Fibroblast of the aortic adventitia (primary cell): ENCODE data around the gene PLCL1. TPM values are rescaled to one million over a fixed set of nuclear protein-coding genes. Genes with fewer than 3 reads are reported as not detected.

ENCODE experiments used
- DNase-seq: peaks from one replicate; pipeline ENCODE4 v3.0.0-alpha.2; 2010; ENCODE audit warnings: low read depth
- H3K4me3 ChIP-seq: 2 replicates; pipeline ENCODE4 v1.5.1; 2011; ENCODE audit warnings: low read depth, mild to moderate bottlenecking, control low read depth, low read length, moderate library complexity
- CTCF ChIP-seq: IDR thresholded peaks from 2 replicates; pipeline ENCODE4 v1.5.1; 2011; ENCODE audit warnings: mild to moderate bottlenecking, low read length, control low read depth, inconsistent platforms; ENCODE audit not compliant: insufficient read depth
- total RNA-seq: library from RNA; depleted of rRNA; stranded (reverse); fragments of >200 nt; gene quantifications from 2 replicates; pipeline ENCODE4 v1.2.3, GENCODE V29; 2012; ENCODE audit warnings: low replicate concordance

PLCL1 gene
- total RNA-seq, 1 donor: 17.7 TPM

- no peak for TF ChIP-seq CTCF
- H3K4me3 ChIP-seq: no peak overlapping the region
- DNase-seq: no peak
Observed at GRCh38 chr2:197959383-197959782, 155.0 kb downstream of the PLCL1 start.

- DNase-seq: no peak
- no peak overlapping the region for H3K4me3 ChIP-seq
- TF ChIP-seq CTCF: no peak
Observed at GRCh38 chr2:197960786-197961185, 156.4 kb downstream of the PLCL1 start.

GRCh38 chr2:197964720-197965119 lies 160.3 kb downstream of the PLCL1 start:
- no peak for TF ChIP-seq CTCF

GRCh38 chr2:197965756-197966155 lies 161.4 kb downstream of the PLCL1 start:
- DNase-seq: no peak
- H3K4me3 ChIP-seq: no peak overlapping the region
- no peak for TF ChIP-seq CTCF

More at GRCh38 chr2:197964720-197965119, 160.3 kb downstream of the PLCL1 start:
- DNase-seq: no peak
- no peak overlapping the region for H3K4me3 ChIP-seq

- H3K4me3 ChIP-seq: no peak overlapping the region
- TF ChIP-seq CTCF: no peak
Observed at GRCh38 chr2:197969391-197969893, 165.0 kb downstream of the PLCL1 start.

GRCh38 chr2:197972061-197972460 lies 167.7 kb downstream of the PLCL1 start:
- no peak overlapping the region for H3K4me3 ChIP-seq
- TF ChIP-seq CTCF: no peak
- peak; percentile 98 for DNase-seq

More at GRCh38 chr2:197969391-197969893, 165.0 kb downstream of the PLCL1 start:
- peak; percentile 92 for DNase-seq

- no peak for DNase-seq
- no peak for TF ChIP-seq CTCF
- no peak overlapping the region for H3K4me3 ChIP-seq
Observed at GRCh38 chr2:197972587-197972986, 168.2 kb downstream of the PLCL1 start.
